SK-N-SH (cell line): Measurements from ENCODE around the gene SNX2.

Source experiments
- CHD2 ChIP-seq: fragments of 150-350 bp; IDR thresholded peaks from 2 replicates; pipeline ENCODE4 v1.6.1; 2018; ENCODE audit warnings: low read length; ENCODE audit not compliant: partially characterized antibody
- EP300 ChIP-seq, 2 experiments: IDR thresholded peaks; 2 replicates each; pipeline versions ENCODE4 v1.4.0 to v1.6.1; 2012; ENCODE audit warnings: borderline replicate concordance in 1 of 2, low read depth in 1 of 2, low read length in 1 of 2
- EZH2phosphoT487 ChIP-seq: fragments of 200-600 bp; sonication (generic); IDR thresholded peaks from 2 replicates; pipeline ENCODE4 v1.6.1; 2017; ENCODE audit warnings: low read depth, mixed run types, mild to moderate bottlenecking, antibody characterized with exemption, moderate library complexity, borderline replicate concordance
- FOXJ3 ChIP-seq: sonication (generic); formaldehyde crosslinking; IDR thresholded peaks from 2 replicates; pipeline ENCODE4 v1.5.1; 2020; ENCODE audit warnings: mild to moderate bottlenecking, missing genetic modification reagents
- GABPA ChIP-seq: IDR thresholded peaks from 2 replicates; pipeline ENCODE4 v1.4.0; 2012; ENCODE audit warnings: low read depth, mild to moderate bottlenecking
- NFIC ChIP-seq: IDR thresholded peaks from 2 replicates; pipeline ENCODE4 v1.4.0; 2012; ENCODE audit warnings: borderline replicate concordance
- POLR2AphosphoS5 ChIP-seq: IDR thresholded peaks from 2 replicates; pipeline ENCODE4 v1.6.1; 2012; ENCODE audit warnings: low read depth, low read length
- RCOR1 ChIP-seq: fragments of 150-350 bp; IDR thresholded peaks from 2 replicates; pipeline ENCODE4 v1.6.1; 2017; ENCODE audit warnings: antibody characterized with exemption, low read length
- RFX5 ChIP-seq: IDR thresholded peaks from 2 replicates; pipeline ENCODE4 v1.6.1; 2012; ENCODE audit warnings: mild to moderate bottlenecking, improper control_type of control experiment, low read length
- RXRA ChIP-seq: IDR thresholded peaks from 2 replicates; pipeline ENCODE4 v1.4.0; 2012; ENCODE audit warnings: low read depth, mild to moderate bottlenecking, borderline replicate concordance
- SIN3A ChIP-seq: IDR thresholded peaks from 2 replicates; pipeline ENCODE4 v1.6.1; 2012; ENCODE audit warnings: low read depth, mild to moderate bottlenecking, low read length, moderate library complexity, borderline replicate concordance
- TF ChIP-seq, protein P1 (sequence below): fragments of 200-600 bp; sonication (generic); IDR thresholded peaks from 2 replicates; pipeline ENCODE4 v1.6.1; 2017; ENCODE audit warnings: antibody characterized with exemption, mild to moderate bottlenecking, moderate library complexity
- TF ChIP-seq, protein P2 (sequence below): IDR thresholded peaks from 2 replicates; pipeline ENCODE4 v1.6.1; 2012; ENCODE audit warnings: mild to moderate bottlenecking, low read depth, low read length, moderate library complexity

DNA sequence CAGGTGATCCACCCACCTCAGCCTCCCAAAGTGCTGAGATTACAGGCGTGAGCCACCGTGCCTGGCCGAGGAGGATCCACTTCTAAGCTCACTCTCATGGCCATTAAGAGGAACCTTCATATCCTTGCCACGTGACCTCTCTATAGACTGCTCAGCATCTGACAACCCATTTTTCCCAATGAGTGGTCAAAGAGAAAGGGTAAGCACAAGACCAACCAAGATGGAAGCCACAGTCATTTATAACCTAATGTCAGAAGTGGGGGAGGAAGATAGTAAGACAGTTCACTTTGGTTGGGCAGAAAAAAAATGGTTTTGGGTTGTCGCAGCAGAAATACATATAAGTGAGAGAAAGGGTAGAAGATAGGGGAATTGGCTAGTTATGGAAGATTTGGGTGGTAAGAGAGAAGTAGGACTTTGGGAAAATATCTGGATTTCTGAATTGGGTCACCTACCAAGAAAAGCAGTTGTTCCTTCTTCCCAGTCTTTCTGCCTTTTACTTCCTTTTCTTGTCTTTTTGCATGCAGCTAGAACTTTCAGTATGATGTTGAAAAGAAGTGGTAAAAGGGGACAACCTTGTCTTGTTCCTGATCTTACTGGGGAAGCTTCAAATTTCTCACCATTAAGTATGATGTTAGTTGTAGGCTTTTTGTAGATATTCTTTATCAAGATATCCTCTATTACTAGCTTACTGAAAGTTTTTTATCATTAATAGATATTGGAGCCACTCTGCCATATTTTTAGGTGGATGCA is 15.6 kb downstream of the SNX2 start:
- TF ChIP-seq EZH2phosphoT487: no peak
- TF ChIP-seq EP300 (IDR thresholded peaks at IDR 0.05; ENCODE audit: borderline replicate concordance in 1 of 2, low read depth in 1 of 2, low read length in 1 of 2): no peak
- TF ChIP-seq, protein P1, sequence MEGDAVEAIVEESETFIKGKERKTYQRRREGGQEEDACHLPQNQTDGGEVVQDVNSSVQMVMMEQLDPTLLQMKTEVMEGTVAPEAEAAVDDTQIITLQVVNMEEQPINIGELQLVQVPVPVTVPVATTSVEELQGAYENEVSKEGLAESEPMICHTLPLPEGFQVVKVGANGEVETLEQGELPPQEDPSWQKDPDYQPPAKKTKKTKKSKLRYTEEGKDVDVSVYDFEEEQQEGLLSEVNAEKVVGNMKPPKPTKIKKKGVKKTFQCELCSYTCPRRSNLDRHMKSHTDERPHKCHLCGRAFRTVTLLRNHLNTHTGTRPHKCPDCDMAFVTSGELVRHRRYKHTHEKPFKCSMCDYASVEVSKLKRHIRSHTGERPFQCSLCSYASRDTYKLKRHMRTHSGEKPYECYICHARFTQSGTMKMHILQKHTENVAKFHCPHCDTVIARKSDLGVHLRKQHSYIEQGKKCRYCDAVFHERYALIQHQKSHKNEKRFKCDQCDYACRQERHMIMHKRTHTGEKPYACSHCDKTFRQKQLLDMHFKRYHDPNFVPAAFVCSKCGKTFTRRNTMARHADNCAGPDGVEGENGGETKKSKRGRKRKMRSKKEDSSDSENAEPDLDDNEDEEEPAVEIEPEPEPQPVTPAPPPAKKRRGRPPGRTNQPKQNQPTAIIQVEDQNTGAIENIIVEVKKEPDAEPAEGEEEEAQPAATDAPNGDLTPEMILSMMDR: no peak
- TF ChIP-seq, protein P2, sequence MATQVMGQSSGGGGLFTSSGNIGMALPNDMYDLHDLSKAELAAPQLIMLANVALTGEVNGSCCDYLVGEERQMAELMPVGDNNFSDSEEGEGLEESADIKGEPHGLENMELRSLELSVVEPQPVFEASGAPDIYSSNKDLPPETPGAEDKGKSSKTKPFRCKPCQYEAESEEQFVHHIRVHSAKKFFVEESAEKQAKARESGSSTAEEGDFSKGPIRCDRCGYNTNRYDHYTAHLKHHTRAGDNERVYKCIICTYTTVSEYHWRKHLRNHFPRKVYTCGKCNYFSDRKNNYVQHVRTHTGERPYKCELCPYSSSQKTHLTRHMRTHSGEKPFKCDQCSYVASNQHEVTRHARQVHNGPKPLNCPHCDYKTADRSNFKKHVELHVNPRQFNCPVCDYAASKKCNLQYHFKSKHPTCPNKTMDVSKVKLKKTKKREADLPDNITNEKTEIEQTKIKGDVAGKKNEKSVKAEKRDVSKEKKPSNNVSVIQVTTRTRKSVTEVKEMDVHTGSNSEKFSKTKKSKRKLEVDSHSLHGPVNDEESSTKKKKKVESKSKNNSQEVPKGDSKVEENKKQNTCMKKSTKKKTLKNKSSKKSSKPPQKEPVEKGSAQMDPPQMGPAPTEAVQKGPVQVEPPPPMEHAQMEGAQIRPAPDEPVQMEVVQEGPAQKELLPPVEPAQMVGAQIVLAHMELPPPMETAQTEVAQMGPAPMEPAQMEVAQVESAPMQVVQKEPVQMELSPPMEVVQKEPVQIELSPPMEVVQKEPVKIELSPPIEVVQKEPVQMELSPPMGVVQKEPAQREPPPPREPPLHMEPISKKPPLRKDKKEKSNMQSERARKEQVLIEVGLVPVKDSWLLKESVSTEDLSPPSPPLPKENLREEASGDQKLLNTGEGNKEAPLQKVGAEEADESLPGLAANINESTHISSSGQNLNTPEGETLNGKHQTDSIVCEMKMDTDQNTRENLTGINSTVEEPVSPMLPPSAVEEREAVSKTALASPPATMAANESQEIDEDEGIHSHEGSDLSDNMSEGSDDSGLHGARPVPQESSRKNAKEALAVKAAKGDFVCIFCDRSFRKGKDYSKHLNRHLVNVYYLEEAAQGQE: no peak
- no peak for TF ChIP-seq POLR2AphosphoS5
- no peak for TF ChIP-seq RXRA
- no peak for TF ChIP-seq RCOR1
- no peak for TF ChIP-seq RFX5
- TF ChIP-seq NFIC: no peak
- no peak for TF ChIP-seq GABPA
- no peak for TF ChIP-seq FOXJ3 (CRISPR knock-in tag)
- TF ChIP-seq CHD2: no peak
- no peak for TF ChIP-seq SIN3A
